ENCODE measurements around the gene GLP1R.

- TF ChIP-seq, protein P1, sequence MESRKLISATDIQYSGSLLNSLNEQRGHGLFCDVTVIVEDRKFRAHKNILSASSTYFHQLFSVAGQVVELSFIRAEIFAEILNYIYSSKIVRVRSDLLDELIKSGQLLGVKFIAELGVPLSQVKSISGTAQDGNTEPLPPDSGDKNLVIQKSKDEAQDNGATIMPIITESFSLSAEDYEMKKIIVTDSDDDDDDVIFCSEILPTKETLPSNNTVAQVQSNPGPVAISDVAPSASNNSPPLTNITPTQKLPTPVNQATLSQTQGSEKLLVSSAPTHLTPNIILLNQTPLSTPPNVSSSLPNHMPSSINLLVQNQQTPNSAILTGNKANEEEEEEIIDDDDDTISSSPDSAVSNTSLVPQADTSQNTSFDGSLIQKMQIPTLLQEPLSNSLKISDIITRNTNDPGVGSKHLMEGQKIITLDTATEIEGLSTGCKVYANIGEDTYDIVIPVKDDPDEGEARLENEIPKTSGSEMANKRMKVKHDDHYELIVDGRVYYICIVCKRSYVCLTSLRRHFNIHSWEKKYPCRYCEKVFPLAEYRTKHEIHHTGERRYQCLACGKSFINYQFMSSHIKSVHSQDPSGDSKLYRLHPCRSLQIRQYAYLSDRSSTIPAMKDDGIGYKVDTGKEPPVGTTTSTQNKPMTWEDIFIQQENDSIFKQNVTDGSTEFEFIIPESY (IDR thresholded peaks at IDR 0.05; ENCODE audit: borderline replicate concordance, low read depth): no peak
- TF ChIP-seq, protein P2, sequence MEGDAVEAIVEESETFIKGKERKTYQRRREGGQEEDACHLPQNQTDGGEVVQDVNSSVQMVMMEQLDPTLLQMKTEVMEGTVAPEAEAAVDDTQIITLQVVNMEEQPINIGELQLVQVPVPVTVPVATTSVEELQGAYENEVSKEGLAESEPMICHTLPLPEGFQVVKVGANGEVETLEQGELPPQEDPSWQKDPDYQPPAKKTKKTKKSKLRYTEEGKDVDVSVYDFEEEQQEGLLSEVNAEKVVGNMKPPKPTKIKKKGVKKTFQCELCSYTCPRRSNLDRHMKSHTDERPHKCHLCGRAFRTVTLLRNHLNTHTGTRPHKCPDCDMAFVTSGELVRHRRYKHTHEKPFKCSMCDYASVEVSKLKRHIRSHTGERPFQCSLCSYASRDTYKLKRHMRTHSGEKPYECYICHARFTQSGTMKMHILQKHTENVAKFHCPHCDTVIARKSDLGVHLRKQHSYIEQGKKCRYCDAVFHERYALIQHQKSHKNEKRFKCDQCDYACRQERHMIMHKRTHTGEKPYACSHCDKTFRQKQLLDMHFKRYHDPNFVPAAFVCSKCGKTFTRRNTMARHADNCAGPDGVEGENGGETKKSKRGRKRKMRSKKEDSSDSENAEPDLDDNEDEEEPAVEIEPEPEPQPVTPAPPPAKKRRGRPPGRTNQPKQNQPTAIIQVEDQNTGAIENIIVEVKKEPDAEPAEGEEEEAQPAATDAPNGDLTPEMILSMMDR (IDR thresholded peaks at IDR 0.05): no peak
- TF ChIP-seq EP300 (IDR thresholded peaks at IDR 0.05; ENCODE audit: borderline replicate concordance in 1 of 2, low read depth in 1 of 2, low read length in 1 of 2) (no peak), NFIC (IDR thresholded peaks at IDR 0.05; ENCODE audit: borderline replicate concordance) (no peak), YY1 (IDR thresholded peaks at IDR 0.05; ENCODE audit: low read depth) (no peak), POLR2AphosphoS5 (IDR thresholded peaks at IDR 0.05; ENCODE audit: low read depth, low read length) (no peak), TAF1 (IDR thresholded peaks at IDR 0.05; ENCODE audit: borderline replicate concordance, low read depth, low read length) (no peak), JUND (IDR thresholded peaks at IDR 0.05) (no peak), CHD2 (IDR thresholded peaks at IDR 0.05; ENCODE audit: low read length, partially characterized antibody) (no peak), MAX (IDR thresholded peaks at IDR 0.05; ENCODE audit: low read depth) (no peak), SIN3A (IDR thresholded peaks at IDR 0.05; ENCODE audit: borderline replicate concordance, low read depth, low read length) (no peak), RXRA (IDR thresholded peaks at IDR 0.05; ENCODE audit: borderline replicate concordance, low read depth) (no peak), TEAD4 (IDR thresholded peaks at IDR 0.05; ENCODE audit: borderline replicate concordance, insufficient read depth) (no peak), NRF1 (IDR thresholded peaks at IDR 0.05; ENCODE audit: low read depth, low read length) (no peak)
These were observed 34.7 kb downstream of the GLP1R start for GRCh38 chr6:39083231-39083634.

Data from SK-N-SH (cell line).